H1 (cell line): ENCODE results near the gene SPEN. TPM values are rescaled to one million over a fixed set of nuclear protein-coding genes. Genes with fewer than 3 reads are reported as not detected.

Experiments
- CTCF ChIA-PET: fragments of 300-600 bp; sonication (Branson Sonifier 250); formaldehyde crosslinking; loops from one replicate; lab custom pipeline; 2021; ENCODE audit not compliant: partially characterized antibody; lab: Charles Lee
- POLR2A ChIA-PET: fragments of 300-600 bp; sonication (Branson Sonifier 250); formaldehyde crosslinking; loops from one replicate; lab custom pipeline; 2021; ENCODE audit warnings: inconsistent platforms; ENCODE audit not compliant: partially characterized antibody; lab: Charles Lee
- DNase-seq, 2 experiments: peaks; one replicate each; pipeline versions ENCODE4 v3.0.0 to v3.0.0-alpha.2; 2010 to 2022; ENCODE audit warnings: low spot score in 2 of 2, low read depth in 1 of 2, mixed read lengths in 1 of 2
- FAIRE-seq: peaks from 2 replicates; lab custom pipeline; 2011; peaks lifted over from hg19 to GRCh38; lab: Jason Lieb, UNC
- H2AFZ ChIP-seq: 2 replicates; pipeline ENCODE4 v1.8.1; 2012; ENCODE audit warnings: low read length, inconsistent platforms
- H2AK5ac ChIP-seq: 2 replicates; pipeline ENCODE4 v1.6.1; 2013; ENCODE audit warnings: low read depth, low read length
- H2BK120ac ChIP-seq: replicated peaks from 2 replicates; pipeline ENCODE3; 2013; ENCODE audit warnings: low read depth, low read length, inconsistent platforms
- H2BK12ac ChIP-seq: 2 replicates; pipeline ENCODE4 v1.6.1; 2013; ENCODE audit warnings: low read depth, low read length
- H2BK15ac ChIP-seq: 2 replicates; pipeline ENCODE4 v1.6.1; 2013; ENCODE audit warnings: low read length
- H2BK20ac ChIP-seq: 2 replicates; pipeline ENCODE4 v1.6.1; 2013; ENCODE audit warnings: low read length
- H2BK5ac ChIP-seq: 2 replicates; pipeline ENCODE4 v1.6.1; 2013; ENCODE audit warnings: low read depth, low read length
- H3K14ac ChIP-seq: 2 replicates; pipeline ENCODE4 v1.6.1; 2013; ENCODE audit warnings: inconsistent platforms; ENCODE audit not compliant: insufficient read length
- H3K18ac ChIP-seq: 2 replicates; pipeline ENCODE4 v1.6.1; 2013; ENCODE audit warnings: low read length; ENCODE audit errors: extremely low read depth
- H3K23ac ChIP-seq: 2 replicates; pipeline ENCODE4 v1.6.1; 2013; ENCODE audit warnings: inconsistent platforms; ENCODE audit not compliant: insufficient read length
- H3K23me2 ChIP-seq: 2 replicates; pipeline ENCODE4 v1.6.1; 2013; ENCODE audit warnings: low read depth, low read length
- H3K27ac ChIP-seq: 2 replicates; pipeline ENCODE4 v1.6.1; 2011; ENCODE audit warnings: low read depth, low read length, inconsistent platforms
- H3K27me3 ChIP-seq, 4 experiments: replicated peaks in 1 of 4; 1 replicate in 1 of 4; 2 replicates in 3 of 4; pipeline versions ENCODE4 v1.6.1 to v1.8.1; 2011 to 2013; ENCODE audit warnings: low read length in 3 of 4, mild to moderate bottlenecking in 3 of 4, inconsistent platforms in 2 of 4, mixed read lengths in 2 of 4, moderate library complexity in 1 of 4; ENCODE audit not compliant: control insufficient read depth in 3 of 4, insufficient read depth in 3 of 4; ENCODE audit errors: extremely low read depth in 1 of 4
- H3K36me3 ChIP-seq, 4 experiments: 2 replicates each; pipeline versions ENCODE4 v1.6.1 to v1.8.1; 2011 to 2013; ENCODE audit warnings: mild to moderate bottlenecking in 4 of 4, low read length in 3 of 4, moderate library complexity in 2 of 4, control low read depth in 1 of 4, inconsistent platforms in 1 of 4; ENCODE audit not compliant: insufficient read depth in 4 of 4, control insufficient read depth in 2 of 4
- H3K4ac ChIP-seq: replicated peaks from 2 replicates; pipeline ENCODE3; 2013; ENCODE audit warnings: low read length, low read depth, mixed read lengths, inconsistent platforms; ENCODE audit not compliant: insufficient read length
- H3K4me1 ChIP-seq, 4 experiments: replicated peaks in 1 of 4; 1 replicate in 1 of 4; 2 replicates in 3 of 4; pipeline versions ENCODE4 v1.6.1 to v1.8.1; 2011 to 2013; ENCODE audit warnings: low read length in 3 of 4, inconsistent platforms in 2 of 4, mixed read lengths in 1 of 4; ENCODE audit not compliant: insufficient read depth in 4 of 4, control insufficient read depth in 3 of 4
- H3K4me2 ChIP-seq, 2 experiments: 2 replicates each; pipeline versions ENCODE4 v1.6.1 to v1.8.1; 2011 to 2013; ENCODE audit warnings: low read depth in 2 of 2, low read length in 2 of 2, control low read depth in 1 of 2, inconsistent platforms in 1 of 2, mild to moderate bottlenecking in 1 of 2; ENCODE audit not compliant: insufficient read depth in 1 of 2
- H3K4me3 ChIP-seq, 4 experiments: fragments of 200-600, 300-600 bp in 1 of 4; sonication (generic), shearing (Covaris generic), sonication (Bioruptor Twin) in 1 of 4; 2 replicates each; pipeline versions ENCODE4 v1.5.1 to v1.8.1; 2011 to 2016; ENCODE audit warnings: low read length in 4 of 4, low read depth in 3 of 4, control low read depth in 2 of 4, inconsistent platforms in 2 of 4, mild to moderate bottlenecking in 2 of 4, mixed read lengths in 1 of 4, moderate library complexity in 1 of 4; ENCODE audit not compliant: insufficient read depth in 2 of 4; ENCODE audit errors: extremely low read depth in 1 of 4
- H3K56ac ChIP-seq: replicated peaks from 2 replicates; pipeline ENCODE3; 2013; ENCODE audit warnings: low read depth, mild to moderate bottlenecking, mixed read lengths, low read length, inconsistent platforms; ENCODE audit not compliant: insufficient read length
- H3K79me1 ChIP-seq: 2 replicates; pipeline ENCODE4 v1.6.1; 2013; ENCODE audit warnings: low read depth, low read length, control low read depth
- H3K79me2 ChIP-seq, 2 experiments: 2 replicates each; pipeline versions ENCODE4 v1.6.1 to v1.8.1; 2012 to 2013; ENCODE audit warnings: low read length in 2 of 2, mild to moderate bottlenecking in 2 of 2, inconsistent platforms in 1 of 2; ENCODE audit not compliant: insufficient read depth in 2 of 2, control insufficient read depth in 1 of 2
- H3K9ac ChIP-seq, 4 experiments: replicated peaks in 1 of 4; 1 replicate in 1 of 4; 2 replicates in 3 of 4; pipeline versions ENCODE4 v1.6.1 to v1.8.1; 2011 to 2013; ENCODE audit warnings: low read depth in 3 of 4, low read length in 3 of 4, control low read depth in 2 of 4, mild to moderate bottlenecking in 2 of 4, moderate library complexity in 2 of 4, inconsistent platforms in 1 of 4; ENCODE audit errors: extremely low read depth in 1 of 4
- H3K9me3 ChIP-seq, 2 experiments: 2 replicates each; pipeline versions ENCODE4 v1.6.1 to v1.8.1; 2012 to 2013; ENCODE audit warnings: mild to moderate bottlenecking in 2 of 2, moderate library complexity in 2 of 2, control low read depth in 1 of 2, inconsistent platforms in 1 of 2, low read depth in 1 of 2, low read length in 1 of 2, mixed read lengths in 1 of 2; ENCODE audit not compliant: insufficient read depth in 2 of 2
- H4K20me1 ChIP-seq, 2 experiments: replicated peaks in 1 of 2; 2 replicates each; pipeline versions ENCODE3 to v1.8.1; 2011 to 2013; ENCODE audit warnings: inconsistent platforms in 2 of 2, low read length in 2 of 2, mild to moderate bottlenecking in 1 of 2; ENCODE audit not compliant: insufficient read depth in 2 of 2, control insufficient read depth in 1 of 2
- H4K5ac ChIP-seq: 2 replicates; pipeline ENCODE4 v1.6.1; 2013; ENCODE audit warnings: low read length, low read depth, mixed read lengths, inconsistent platforms; ENCODE audit not compliant: insufficient read length
- H4K8ac ChIP-seq: 2 replicates; pipeline ENCODE4 v1.8.0; 2013; ENCODE audit warnings: mild to moderate bottlenecking, moderate library complexity, low read length, inconsistent platforms; ENCODE audit not compliant: insufficient read depth; ENCODE audit errors: extremely low read depth
- H4K91ac ChIP-seq: replicated peaks from 2 replicates; pipeline ENCODE3; 2013; ENCODE audit warnings: low read length, mixed read lengths, inconsistent platforms; ENCODE audit not compliant: insufficient read length
- JUN ChIP-seq: IDR thresholded peaks from 2 replicates; pipeline ENCODE4 v1.6.1; 2011; ENCODE audit warnings: low read depth, mild to moderate bottlenecking, improper control_type of control experiment, low read length
- YY1 ChIP-seq: IDR thresholded peaks from 2 replicates; pipeline ENCODE4 v1.6.1; 2011; ENCODE audit warnings: low read depth, mild to moderate bottlenecking, low read length
- WGBS, 2 experiments: shearing (Covaris generic) in 1 of 2; methylation state at CpG; one replicate each; pipeline versions ENCODE4 v1.1.6 to v1.1.7; 2013 to 2015; ENCODE audit warnings: low lambda C conversion rate in 2 of 2, mixed read lengths in 2 of 2, inconsistent platforms in 1 of 2, low coverage in 1 of 2, missing lambda C conversion rate in 1 of 2; ENCODE audit not compliant: insufficient replicate concordance in 2 of 2, insufficient coverage in 1 of 2, insufficient read length in 1 of 2; ENCODE audit errors: extremely low coverage in 1 of 2, missing lambda C conversion rate in 1 of 2; 5-methylcytosine and 5-hydroxymethylcytosine counted together
- polyA plus RNA-seq, 7 experiments: library from polyadenylated mRNA; depleted of rRNA in 3 of 7; stranded (reverse) in 5 of 7; unstranded in 2 of 7; fragments of >200 nt in 5 of 7; fragments of 200-250 nt in 2 of 7; gene quantifications; 1 replicate in 5 of 7; 2 replicates in 1 of 7; 4 replicates in 1 of 7; pipeline versions ENCODE4 v1.2.1 to v1.2.3, GENCODE V29; 2011 to 2013; ENCODE audit warnings: missing spikeins in 2 of 7, mixed read lengths in 2 of 7
- total RNA-seq: library from RNA; stranded (reverse); fragmentation: NEBNext Ultra II Directional; extraction: Animal tissue kit (Norgen Biotek cat#: 25700); gene quantifications from 2 replicates; pipeline ENCODE4 v1.2.1, GENCODE V29; 2021

Gene SPEN
- total and polyA plus RNA-seq, 2 of the 8 experiments (the other 6 are each of a cell fraction or from before 2014, with no cell fraction given) = 12.5 to 52.1 TPM

GRCh38 chr1:15934211-15935055 lies 86.9 kb downstream of the SPEN start:
- TF ChIP-seq YY1 (no peak), JUN (no peak)
- no peak for FAIRE-seq
- H3K9ac ChIP-seq = no peak overlapping the region
- H3K4me2 ChIP-seq = no peak overlapping the region
- CTCF ChIA-PET = interaction anchor here (0.6 to 4.2 kb wide), 4 partner anchors 9 to 1878 kb away, joined by 3 to 30 read pairs (median 5); no protein-coding TSS in a partner anchor
- H4K20me1 ChIP-seq = peaks cover 6 to 13% of the 10 kb centered on the region in 2 experiments
- no peak overlapping the region for H4K5ac ChIP-seq
- H3K23ac ChIP-seq = no peak overlapping the region
- H3K27me3 ChIP-seq = no peaks in the 10 kb centered on the region; a peak in 1 of 7 replicates
- no peak for DNase-seq
- no peak overlapping the region for H3K4me3 ChIP-seq
- no peak overlapping the region for H2BK120ac ChIP-seq
- no peak overlapping the region for H2AK5ac ChIP-seq
- H3K79me1 ChIP-seq = no peaks in the 10 kb centered on the region; the same call in 1 of the 2 replicates
- H3K9me3 ChIP-seq = no peaks in the 10 kb centered on the region
- no peak overlapping the region for H4K91ac ChIP-seq
- H2BK20ac ChIP-seq = no peak overlapping the region
- H2BK12ac ChIP-seq = no peak overlapping the region
- H3K79me2 ChIP-seq = no peaks in the 10 kb centered on the region
- no peak overlapping the region for H2BK5ac ChIP-seq
- no peak overlapping the region for H3K14ac ChIP-seq
- H2AFZ ChIP-seq = no peak overlapping the region
- no peak overlapping the region for H3K18ac ChIP-seq
- H3K4me1 ChIP-seq = no peaks in the 10 kb centered on the region
- 95% methylated on average over 42 of the region's 42 CpGs; no CpG with 5 or more reads in 1 of the 2 experiments for WGBS, 2 experiments
- H3K36me3 ChIP-seq = peaks cover 34 to 81% (median 47%) of the 10 kb centered on the region in 4 experiments
- H4K8ac ChIP-seq = no peak overlapping the region
- no peak overlapping the region for H2BK15ac ChIP-seq
- H3K27ac ChIP-seq = no peak overlapping the region
- no peak overlapping the region for H3K56ac ChIP-seq
- no peaks in the 10 kb centered on the region for H3K23me2 ChIP-seq
- POLR2A ChIA-PET = no interaction called here
- H3K4ac ChIP-seq = no peak overlapping the region
